KMS-11 (cell line): ENCODE results near the gene SOX2.

Source experiments
- H2AFZ ChIP-seq: fragments of 200-600 bp; sonication (generic); 2 replicates; pipeline ENCODE4 v1.6.1; 2016; ENCODE audit warnings: antibody characterized with exemption, mixed run types, low read depth
- H3K27ac ChIP-seq: fragments of 200-600 bp; sonication (generic); 2 replicates; pipeline ENCODE4 v1.6.1; 2016; ENCODE audit warnings: mild to moderate bottlenecking, mixed run types
- H3K27me3 ChIP-seq: fragments of 200-600 bp; sonication (generic); 2 replicates; pipeline ENCODE4 v1.6.1; 2017; ENCODE audit warnings: mild to moderate bottlenecking, low read depth, mixed run types, moderate library complexity; ENCODE audit not compliant: insufficient read depth
- H3K36me3 ChIP-seq: fragments of 200-600 bp; sonication (generic); 2 replicates; pipeline ENCODE4 v1.6.1; 2017; ENCODE audit warnings: mild to moderate bottlenecking, mixed run types; ENCODE audit not compliant: insufficient read depth
- H3K4me1 ChIP-seq: fragments of 200-600 bp; sonication (generic); 2 replicates; pipeline ENCODE4 v1.6.1; 2016; ENCODE audit warnings: mild to moderate bottlenecking, low read depth, mixed run types; ENCODE audit not compliant: poor library complexity, severe bottlenecking
- H3K4me2 ChIP-seq: fragments of 200-600 bp; sonication (generic); 2 replicates; pipeline ENCODE4 v1.7.0; 2016; ENCODE audit warnings: mild to moderate bottlenecking, mixed run types
- H3K4me3 ChIP-seq: fragments of 200-600 bp; sonication (generic); IDR thresholded peaks from 2 replicates; pipeline ENCODE4 v1.6.1; 2017; ENCODE audit warnings: low read depth, low read length, mixed read lengths; ENCODE audit not compliant: insufficient read depth
- H3K79me2 ChIP-seq: fragments of 200-600 bp; sonication (generic); 2 replicates; pipeline ENCODE4 v1.6.1; 2016; ENCODE audit warnings: low read depth, mixed run types; ENCODE audit not compliant: insufficient read depth
- H3K9ac ChIP-seq: fragments of 200-600 bp; sonication (generic); 2 replicates; pipeline ENCODE4 v1.6.1; 2016; ENCODE audit warnings: mild to moderate bottlenecking, mixed run types
- H4K20me1 ChIP-seq: fragments of 200-600 bp; sonication (generic); 2 replicates; pipeline ENCODE4 v1.6.1; 2016; ENCODE audit warnings: mild to moderate bottlenecking, mixed run types; ENCODE audit not compliant: insufficient read depth
- CTCF ChIP-seq: fragments of 200-600 bp; sonication (generic); conservative IDR thresholded peaks from 2 replicates; pipeline ENCODE4 v1.6.1; 2017; ENCODE audit warnings: low read depth, mild to moderate bottlenecking, antibody characterized with exemption, low read length, moderate library complexity, mixed read lengths

The SOX2 gene

GRCh38 chr3:181693280-181693679 is 18.4 kb upstream of the SOX2 start:
- Histone ChIP-seq H3K27me3 (no peaks in the 10 kb centered on the region), H2AFZ (no peak overlapping the region), H3K4me3 (no peak overlapping the region), H3K9ac (no peak overlapping the region), H3K4me2 (no peak overlapping the region), H3K27ac (no peak overlapping the region), H3K79me2 (no peaks in the 10 kb centered on the region), H3K4me1 (no peaks in the 10 kb centered on the region), H4K20me1 (no peaks in the 10 kb centered on the region), H3K36me3 (no peaks in the 10 kb centered on the region)
- no peak for TF ChIP-seq CTCF

DNA sequence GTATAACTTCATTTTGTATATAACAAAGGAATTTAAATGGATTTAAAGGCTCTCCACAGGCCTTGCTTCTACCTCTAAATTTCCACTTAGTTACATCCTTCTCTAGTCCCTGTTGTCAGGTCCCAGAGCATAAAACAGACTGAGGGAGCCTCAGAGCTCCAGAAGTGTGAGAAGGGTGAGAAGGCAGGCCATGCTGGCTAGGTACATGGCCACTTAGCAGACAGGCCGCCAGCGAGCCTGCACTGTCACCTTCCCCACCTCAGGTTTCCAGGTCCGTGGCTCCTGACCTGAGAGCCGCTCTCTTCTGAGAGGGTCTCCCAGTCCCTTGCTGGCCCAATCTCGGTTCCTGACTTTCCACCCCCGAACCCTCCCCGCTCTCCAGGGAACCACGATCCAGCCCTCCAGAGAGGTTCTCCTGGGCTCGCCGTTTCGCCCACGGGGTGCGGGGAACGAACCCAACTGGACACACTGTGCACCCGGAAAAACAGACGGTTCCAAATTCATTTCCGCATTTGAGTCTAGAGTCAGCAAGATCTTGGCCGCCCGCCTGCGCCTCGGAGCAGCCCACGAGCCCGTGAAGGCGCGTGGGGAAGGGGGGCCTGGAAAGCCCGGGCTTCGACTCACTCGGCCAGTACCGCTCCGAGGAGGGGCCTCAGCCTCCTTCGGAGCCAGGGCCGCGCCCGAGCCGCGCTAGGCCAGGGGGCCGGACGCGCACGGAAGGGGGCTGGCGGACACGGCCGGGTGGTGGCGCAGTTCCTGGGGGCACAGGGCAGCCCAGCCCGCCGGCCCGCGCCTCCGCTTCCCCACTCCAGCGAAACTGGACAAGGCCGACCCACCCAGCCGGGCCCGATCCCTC is 16.7 kb upstream of the SOX2 start:
- Histone ChIP-seq H3K4me2 (no peak overlapping the region), H3K27me3 (no peaks in the 10 kb centered on the region), H3K36me3 (no peaks in the 10 kb centered on the region), H3K4me3 (no peak overlapping the region), H3K27ac (no peak overlapping the region), H3K9ac (no peak overlapping the region), H3K4me1 (no peaks in the 10 kb centered on the region), H4K20me1 (no peaks in the 10 kb centered on the region), H2AFZ (peak overlapping the region; percentile 62), H3K79me2 (no peaks in the 10 kb centered on the region)
- TF ChIP-seq CTCF: no peak

- Histone ChIP-seq H2AFZ (peak overlapping the region; percentile 62), H4K20me1 (no peaks in the 10 kb centered on the region), H3K4me2 (peak overlapping the region; percentile 31; the same call in 1 of the 2 replicates), H3K4me1 (peaks cover 3% of the 10 kb centered on the region), H3K9ac (no peak overlapping the region), H3K4me3 (no peak overlapping the region), H3K36me3 (no peaks in the 10 kb centered on the region), H3K79me2 (no peaks in the 10 kb centered on the region), H3K27ac (no peak overlapping the region), H3K27me3 (no peaks in the 10 kb centered on the region)
- no peak for TF ChIP-seq CTCF
These were observed 15.8 kb upstream of the SOX2 start for GRCh38 chr3:181695661-181696491.

- H2AFZ ChIP-seq: 0 out of 2 replicates have a peak overlapping the region, but pooled peaks have one; percentile 62
- no peaks in the 10 kb centered on the region for H3K27me3 ChIP-seq
These were observed 15.0 kb upstream of the SOX2 start for GRCh38 chr3:181696626-181697230.

More at GRCh38 chr3:181696626-181697230, 15.0 kb upstream of the SOX2 start:
- peaks cover 9% of the 10 kb centered on the region for H3K4me1 ChIP-seq
- H3K4me2 ChIP-seq: 0 out of 2 replicates have a peak overlapping the region, but pooled peaks have one; percentile 31
- no peaks in the 10 kb centered on the region for H4K20me1 ChIP-seq
- no peak overlapping the region for H3K9ac ChIP-seq
- no peaks in the 10 kb centered on the region for H3K79me2 ChIP-seq
- no peak overlapping the region for H3K27ac ChIP-seq
- H3K4me3 ChIP-seq: no peak overlapping the region
- H3K36me3 ChIP-seq: no peaks in the 10 kb centered on the region
- TF ChIP-seq CTCF: no peak
